ENCODE measurements around the gene IGFBP4. TPM values are rescaled to one million over a fixed set of nuclear protein-coding genes. Genes with fewer than 3 reads are reported as not detected.

The IGFBP4 gene
- total RNA-seq, 1 experiment from 2014 or later, result 6.5 TPM

DNA sequence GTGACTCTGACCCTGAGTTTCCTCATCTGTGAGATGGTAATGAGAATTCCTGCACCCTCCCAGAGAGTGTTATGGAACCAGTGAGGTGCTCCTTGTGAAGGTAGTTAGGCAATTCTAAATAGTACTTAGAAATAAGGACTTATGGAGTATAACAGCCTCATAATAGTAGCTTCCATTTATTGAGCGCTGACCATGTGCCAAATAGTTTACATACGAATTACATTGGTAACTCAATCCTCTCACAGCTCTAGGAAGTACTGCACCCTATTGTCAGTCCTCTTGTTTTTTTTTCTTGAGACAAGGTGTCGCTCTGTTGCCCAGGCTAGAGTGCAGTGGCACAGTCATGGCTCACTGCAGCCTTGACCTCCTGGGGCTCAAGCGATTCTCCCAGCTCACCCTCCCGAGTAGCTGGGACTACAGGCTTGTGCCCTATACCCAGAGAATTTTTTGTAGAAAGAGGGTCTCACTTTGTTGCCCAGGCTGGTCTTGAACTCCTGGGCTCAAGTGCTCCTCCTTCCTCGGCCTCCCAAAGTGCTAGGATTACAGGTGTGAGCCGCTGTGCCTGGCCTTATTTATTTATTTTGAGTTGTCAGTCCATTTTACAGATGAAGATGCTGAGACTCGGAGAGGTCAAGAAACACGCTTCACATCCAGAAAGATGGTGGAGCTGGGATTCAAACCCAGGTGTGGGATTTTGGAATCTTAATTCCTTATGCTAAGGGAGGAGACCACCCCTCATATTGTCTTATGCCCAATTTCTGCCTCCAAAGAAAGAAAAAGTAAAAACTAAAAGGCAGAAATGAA lies 55.2 kb downstream of the IGFBP4 start:
- intact Hi-C loops (cut with micrococcal nuclease), result loop anchor here (1.0 kb wide), 3 partner anchors 12 to 35 kb away; no protein-coding TSS in a partner anchor
- BruUV-seq (replicated peaks), result TSS peak; percentile 10
- Mint-ChIP-seq H3K27me3 (ENCODE audit: insufficient read depth, unreplicated experiment) (no peaks in the 10 kb centered on the region), H3K4me3 (ENCODE audit: unreplicated experiment) (peak overlapping the region; percentile 98), H3K27ac (ENCODE audit: low read depth, unreplicated experiment) (peak overlapping the region; percentile 97), H3K36me3 (ENCODE audit: insufficient read depth, unreplicated experiment) (peaks cover 82% of the 10 kb centered on the region), H3K4me1 (ENCODE audit: insufficient read depth, unreplicated experiment) (peaks cover 48% of the 10 kb centered on the region), H3K9me3 (ENCODE audit: unreplicated experiment) (no peaks in the 10 kb centered on the region)
- TF ChIP-seq, protein P1, sequence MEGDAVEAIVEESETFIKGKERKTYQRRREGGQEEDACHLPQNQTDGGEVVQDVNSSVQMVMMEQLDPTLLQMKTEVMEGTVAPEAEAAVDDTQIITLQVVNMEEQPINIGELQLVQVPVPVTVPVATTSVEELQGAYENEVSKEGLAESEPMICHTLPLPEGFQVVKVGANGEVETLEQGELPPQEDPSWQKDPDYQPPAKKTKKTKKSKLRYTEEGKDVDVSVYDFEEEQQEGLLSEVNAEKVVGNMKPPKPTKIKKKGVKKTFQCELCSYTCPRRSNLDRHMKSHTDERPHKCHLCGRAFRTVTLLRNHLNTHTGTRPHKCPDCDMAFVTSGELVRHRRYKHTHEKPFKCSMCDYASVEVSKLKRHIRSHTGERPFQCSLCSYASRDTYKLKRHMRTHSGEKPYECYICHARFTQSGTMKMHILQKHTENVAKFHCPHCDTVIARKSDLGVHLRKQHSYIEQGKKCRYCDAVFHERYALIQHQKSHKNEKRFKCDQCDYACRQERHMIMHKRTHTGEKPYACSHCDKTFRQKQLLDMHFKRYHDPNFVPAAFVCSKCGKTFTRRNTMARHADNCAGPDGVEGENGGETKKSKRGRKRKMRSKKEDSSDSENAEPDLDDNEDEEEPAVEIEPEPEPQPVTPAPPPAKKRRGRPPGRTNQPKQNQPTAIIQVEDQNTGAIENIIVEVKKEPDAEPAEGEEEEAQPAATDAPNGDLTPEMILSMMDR (IDR thresholded peaks at IDR 0.05; ENCODE audit: unreplicated experiment), result no peak
- DNase-seq (ENCODE audit: unreplicated experiment), result no peak
- ChIA-PET CTCF (interaction anchor here (0.7 to 3.3 kb wide), 9 partner anchors 9 to 1155 kb away, joined by 3 to 18 read pairs (median 5); no protein-coding TSS in a partner anchor), POLR2A (interaction anchor here (0.5 to 11.5 kb wide), 17 partner anchors 8 to 1191 kb away, joined by 3 to 703 read pairs (median 7); partner anchors contain the start of genes RARA and TOP2A)

GRCh38 chr17:40499551-40500189 lies 56.4 kb downstream of the IGFBP4 start:
- POLR2A ChIA-PET, result interaction anchor here (0.7 to 11.5 kb wide), 12 partner anchors 9 to 1154 kb away, joined by 3 to 703 read pairs (median 17); partner anchors contain the start of gene TOP2A
- peaks cover 39% of the 10 kb centered on the region for H3K4me1 Mint-ChIP-seq (ENCODE audit: insufficient read depth, unreplicated experiment)
- TF ChIP-seq, protein P1 (IDR thresholded peaks at IDR 0.05; ENCODE audit: unreplicated experiment), result no peak
- intact Hi-C loops (cut with micrococcal nuclease), result loop anchor here (1.0 to 2.0 kb wide), 4 partner anchors 13 to 34 kb away; no protein-coding TSS in a partner anchor
- H3K36me3 Mint-ChIP-seq (ENCODE audit: insufficient read depth, unreplicated experiment), result peaks cover 70% of the 10 kb centered on the region
- DNase-seq (ENCODE audit: unreplicated experiment), result peak; percentile 90
- no peaks in the 10 kb centered on the region for H3K9me3 Mint-ChIP-seq (ENCODE audit: unreplicated experiment)
- no peaks in the 10 kb centered on the region for H3K27me3 Mint-ChIP-seq (ENCODE audit: insufficient read depth, unreplicated experiment)
- H3K27ac Mint-ChIP-seq (ENCODE audit: low read depth, unreplicated experiment), result peak overlapping the region; percentile 97
- CTCF ChIA-PET, result interaction anchor here (0.8 to 3.5 kb wide), 6 partner anchors 14 to 60 kb away, joined by 3 to 22 read pairs (median 5); no protein-coding TSS in a partner anchor
- TSS peak; percentile 90 for BruUV-seq (replicated peaks)
- peak overlapping the region; percentile 98 for H3K4me3 Mint-ChIP-seq (ENCODE audit: unreplicated experiment)

GRCh38 chr17:40500190-40500589 lies 56.9 kb downstream of the IGFBP4 start:
- H3K4me1 Mint-ChIP-seq (ENCODE audit: insufficient read depth, unreplicated experiment), result peaks cover 34% of the 10 kb centered on the region
- CTCF ChIA-PET, result interaction anchor here (1.1 to 3.5 kb wide), 5 partner anchors 14 to 60 kb away, joined by 3 to 22 read pairs (median 5); no protein-coding TSS in a partner anchor
- no TSS peak for BruUV-seq (replicated peaks)

More at GRCh38 chr17:40500190-40500589, 56.9 kb downstream of the IGFBP4 start:
- POLR2A ChIA-PET, result interaction anchor here (1.1 to 11.5 kb wide), 9 partner anchors 10 to 82 kb away, joined by 3 to 703 read pairs (median 119); partner anchors contain the start of gene TOP2A
- Mint-ChIP-seq H3K36me3 (ENCODE audit: insufficient read depth, unreplicated experiment) (peaks cover 65% of the 10 kb centered on the region), H3K27ac (ENCODE audit: low read depth, unreplicated experiment) (peak overlapping the region; percentile 97), H3K9me3 (ENCODE audit: unreplicated experiment) (no peaks in the 10 kb centered on the region), H3K27me3 (ENCODE audit: insufficient read depth, unreplicated experiment) (no peaks in the 10 kb centered on the region), H3K4me3 (ENCODE audit: unreplicated experiment) (peak overlapping the region; percentile 98)
- no peak for DNase-seq (ENCODE audit: unreplicated experiment)
- intact Hi-C loops (cut with micrococcal nuclease), result loop anchor here (2.0 kb wide), 1 partner anchor 27 kb away; no protein-coding TSS in a partner anchor
- TF ChIP-seq, protein P1 (IDR thresholded peaks at IDR 0.05; ENCODE audit: unreplicated experiment), result no peak

All from MCF 10A (cell line).